Left ventricle myocardium inferior (tissue), 1 donor: ENCODE measurements around the gene MEGF9. TPM values are rescaled to one million over a fixed set of nuclear protein-coding genes. Genes with fewer than 3 reads are reported as not detected.
"Not testable (repeated sequence)": the region's sequence is repeated elsewhere in the genome, so short reads cannot be mapped to it uniquely, and the experiment has no call there.

Experiments
- DNase-seq: peaks from one replicate; pipeline ENCODE4 v3.0.0-alpha.2; 2020
- H3K27ac ChIP-seq: fragments of 200-600 bp; replicated peaks from 2 replicates; pipeline ENCODE4 v1.8.0; 2021
- H3K27me3 ChIP-seq: fragments of 200-600 bp; 2 replicates; pipeline ENCODE4 v1.8.0; 2021; ENCODE audit warnings: low read depth
- H3K36me3 ChIP-seq: fragments of 200-600 bp; 2 replicates; pipeline ENCODE4 v1.8.0; 2021
- H3K4me1 ChIP-seq: fragments of 200-600 bp; 2 replicates; pipeline ENCODE4 v1.8.0; 2021
- H3K4me3 ChIP-seq: fragments of 200-600 bp; 2 replicates; pipeline ENCODE4 v1.8.0; 2021; ENCODE audit warnings: mild to moderate bottlenecking, moderate library complexity
- H3K9me3 ChIP-seq: fragments of 200-600 bp; replicated peaks from 2 replicates; pipeline ENCODE4 v1.8.0; 2021
- intact Hi-C: fragments of 100-400 bp; cut with micrococcal nuclease; formaldehyde crosslinking; loops from one replicate; pipeline ENCODE4 v1.11.0; 2022
- total RNA-seq: library from RNA; stranded (reverse); fragmentation: NEBNext Ultra II Directional; extraction: Animal tissue kit (Norgen Biotek cat#: 25700); gene quantifications from one replicate; pipeline ENCODE4 v1.2.1, GENCODE V29; 2021
- TF ChIP-seq, protein P1 (sequence below): fragments of 200-600 bp; IDR thresholded peaks from 2 replicates; pipeline ENCODE4 v1.8.0; 2021; ENCODE audit warnings: antibody characterized with exemption, mild to moderate bottlenecking, borderline replicate concordance
- donor health status: DM: no; HTN: yes; CAD: no; lungs with severe emphysema.

MEGF9 gene
- total RNA-seq, 1 donor from 2014 or later, result 5.1 TPM

DNA sequence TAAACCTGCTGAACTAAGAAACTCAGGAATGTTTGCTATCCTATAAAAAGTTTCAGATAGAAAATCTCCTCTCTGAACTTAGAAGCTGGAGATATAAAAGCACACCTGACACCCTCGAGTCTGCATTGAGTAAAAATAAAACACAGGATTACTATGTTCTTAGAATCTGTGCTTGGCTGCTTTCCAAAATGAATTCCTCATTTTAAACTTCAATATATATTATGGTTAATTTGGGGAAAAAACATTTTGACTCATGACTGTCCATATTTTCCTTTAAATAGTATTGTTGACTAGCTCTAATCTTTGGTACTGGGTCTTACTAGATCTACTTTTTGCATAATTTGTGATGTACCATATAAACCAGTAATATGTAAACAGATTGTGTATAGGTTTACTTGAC lies 42.3 kb upstream of the MEGF9 start:
- Histone ChIP-seq H3K36me3 (peaks cover 18% of the 10 kb centered on the region), H3K27ac (no peak overlapping the region), H3K9me3 (no peaks in the 10 kb centered on the region), H3K4me3 (no peak overlapping the region), H3K27me3 (no peaks in the 10 kb centered on the region), H3K4me1 (no peaks in the 10 kb centered on the region)
- intact Hi-C loops, result loop anchor here (5.0 to 10.0 kb wide), 2 partner anchors 178 to 306 kb away; no protein-coding TSS in a partner anchor
- TF ChIP-seq, protein P1, sequence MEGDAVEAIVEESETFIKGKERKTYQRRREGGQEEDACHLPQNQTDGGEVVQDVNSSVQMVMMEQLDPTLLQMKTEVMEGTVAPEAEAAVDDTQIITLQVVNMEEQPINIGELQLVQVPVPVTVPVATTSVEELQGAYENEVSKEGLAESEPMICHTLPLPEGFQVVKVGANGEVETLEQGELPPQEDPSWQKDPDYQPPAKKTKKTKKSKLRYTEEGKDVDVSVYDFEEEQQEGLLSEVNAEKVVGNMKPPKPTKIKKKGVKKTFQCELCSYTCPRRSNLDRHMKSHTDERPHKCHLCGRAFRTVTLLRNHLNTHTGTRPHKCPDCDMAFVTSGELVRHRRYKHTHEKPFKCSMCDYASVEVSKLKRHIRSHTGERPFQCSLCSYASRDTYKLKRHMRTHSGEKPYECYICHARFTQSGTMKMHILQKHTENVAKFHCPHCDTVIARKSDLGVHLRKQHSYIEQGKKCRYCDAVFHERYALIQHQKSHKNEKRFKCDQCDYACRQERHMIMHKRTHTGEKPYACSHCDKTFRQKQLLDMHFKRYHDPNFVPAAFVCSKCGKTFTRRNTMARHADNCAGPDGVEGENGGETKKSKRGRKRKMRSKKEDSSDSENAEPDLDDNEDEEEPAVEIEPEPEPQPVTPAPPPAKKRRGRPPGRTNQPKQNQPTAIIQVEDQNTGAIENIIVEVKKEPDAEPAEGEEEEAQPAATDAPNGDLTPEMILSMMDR, result no peak
- no peak for DNase-seq

GRCh38 chr9:120755810-120756434 lies 41.7 kb upstream of the MEGF9 start:
- Histone ChIP-seq H3K4me3 (no peak overlapping the region), H3K36me3 (peaks cover 12% of the 10 kb centered on the region), H3K4me1 (no peaks in the 10 kb centered on the region), H3K27ac (no peak overlapping the region), H3K9me3 (no peaks in the 10 kb centered on the region), H3K27me3 (no peaks in the 10 kb centered on the region)
- intact Hi-C loops, result loop anchor here (5.0 to 10.0 kb wide), 2 partner anchors 179 to 306 kb away; no protein-coding TSS in a partner anchor
- TF ChIP-seq, protein P1, result peak; percentile 89
- no peak for DNase-seq

GRCh38 chr9:120755044-120755443 lies 40.8 kb upstream of the MEGF9 start:
- TF ChIP-seq, protein P1, result no peak
- H3K9me3 ChIP-seq, result no peaks in the 10 kb centered on the region
- H3K27me3 ChIP-seq, result no peaks in the 10 kb centered on the region
- H3K4me1 ChIP-seq, result no peaks in the 10 kb centered on the region
- H3K4me3 ChIP-seq, result no peak overlapping the region
- H3K27ac ChIP-seq, result no peak overlapping the region
- peaks cover 3% of the 10 kb centered on the region for H3K36me3 ChIP-seq
- no peak for DNase-seq
- intact Hi-C loops, result loop anchor here (5.0 to 10.0 kb wide), 2 partner anchors 180 to 307 kb away; no protein-coding TSS in a partner anchor

GRCh38 chr9:120750421-120750820 lies 36.2 kb upstream of the MEGF9 start:
- DNase-seq, result no peak
- TF ChIP-seq, protein P1, result no peak
- Histone ChIP-seq H3K27me3 (no peaks in the 10 kb centered on the region), H3K27ac (no peak overlapping the region), H3K4me1 (no peaks in the 10 kb centered on the region), H3K4me3 (no peak overlapping the region), H3K36me3 (no peaks in the 10 kb centered on the region), H3K9me3 (no peaks in the 10 kb centered on the region)
- intact Hi-C loops, result loop anchor here (10.0 kb wide), 1 partner anchor 184 kb away; no protein-coding TSS in a partner anchor

GRCh38 chr9:120746366-120746765 lies 32.1 kb upstream of the MEGF9 start:
- H3K4me1 ChIP-seq, DNase-seq, H3K9me3 ChIP-seq, H3K4me3 ChIP-seq, H3K27ac ChIP-seq, H3K27me3 ChIP-seq, intact Hi-C loops, H3K36me3 ChIP-seq: not testable (repeated sequence)

DNA sequence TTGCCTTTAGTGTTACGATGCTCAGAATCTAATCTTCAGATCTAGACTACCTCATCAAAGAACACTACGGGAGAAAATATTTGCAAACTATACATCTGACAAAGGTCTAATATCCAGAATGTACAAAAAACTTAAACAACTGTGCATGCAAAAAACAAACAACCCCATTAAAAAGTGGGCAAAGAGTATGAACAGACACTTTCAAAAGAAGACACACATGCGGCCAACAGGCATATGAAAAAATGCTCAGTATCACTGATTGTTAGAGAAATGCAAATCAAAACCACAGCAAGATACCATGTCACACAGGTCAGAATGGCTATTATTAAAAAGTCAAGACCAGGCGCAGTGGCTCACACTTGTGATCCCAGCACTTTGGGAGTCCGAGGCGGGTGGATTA lies 31.0 kb upstream of the MEGF9 start:
- no peaks in the 10 kb centered on the region for H3K27me3 ChIP-seq
- no peak overlapping the region for H3K27ac ChIP-seq
- TF ChIP-seq, protein P1, result no peak
- DNase-seq, result no peak
- no peaks in the 10 kb centered on the region for H3K9me3 ChIP-seq
- no peaks in the 10 kb centered on the region for H3K4me1 ChIP-seq
- H3K36me3 ChIP-seq, result no peaks in the 10 kb centered on the region
- intact Hi-C loops, result no loop called here
- no peak overlapping the region for H3K4me3 ChIP-seq
